C4-2B (cell line): ENCODE results near the gene MAPK8IP3.

Experiments
- H3K27ac ChIP-seq: fragments of 450-650 bp; 2 replicates; pipeline ENCODE4 v1.5.1; 2017
- ZFX ChIP-seq: fragments of 450-650 bp; IDR thresholded peaks from 2 replicates; pipeline ENCODE4 v1.6.1; 2017
- TF ChIP-seq, protein P1 (sequence below): fragments of 450-650 bp; conservative IDR thresholded peaks from 2 replicates; pipeline ENCODE4 v1.5.1; 2017; ENCODE audit warnings: mild to moderate bottlenecking

MAPK8IP3 gene, protein sequence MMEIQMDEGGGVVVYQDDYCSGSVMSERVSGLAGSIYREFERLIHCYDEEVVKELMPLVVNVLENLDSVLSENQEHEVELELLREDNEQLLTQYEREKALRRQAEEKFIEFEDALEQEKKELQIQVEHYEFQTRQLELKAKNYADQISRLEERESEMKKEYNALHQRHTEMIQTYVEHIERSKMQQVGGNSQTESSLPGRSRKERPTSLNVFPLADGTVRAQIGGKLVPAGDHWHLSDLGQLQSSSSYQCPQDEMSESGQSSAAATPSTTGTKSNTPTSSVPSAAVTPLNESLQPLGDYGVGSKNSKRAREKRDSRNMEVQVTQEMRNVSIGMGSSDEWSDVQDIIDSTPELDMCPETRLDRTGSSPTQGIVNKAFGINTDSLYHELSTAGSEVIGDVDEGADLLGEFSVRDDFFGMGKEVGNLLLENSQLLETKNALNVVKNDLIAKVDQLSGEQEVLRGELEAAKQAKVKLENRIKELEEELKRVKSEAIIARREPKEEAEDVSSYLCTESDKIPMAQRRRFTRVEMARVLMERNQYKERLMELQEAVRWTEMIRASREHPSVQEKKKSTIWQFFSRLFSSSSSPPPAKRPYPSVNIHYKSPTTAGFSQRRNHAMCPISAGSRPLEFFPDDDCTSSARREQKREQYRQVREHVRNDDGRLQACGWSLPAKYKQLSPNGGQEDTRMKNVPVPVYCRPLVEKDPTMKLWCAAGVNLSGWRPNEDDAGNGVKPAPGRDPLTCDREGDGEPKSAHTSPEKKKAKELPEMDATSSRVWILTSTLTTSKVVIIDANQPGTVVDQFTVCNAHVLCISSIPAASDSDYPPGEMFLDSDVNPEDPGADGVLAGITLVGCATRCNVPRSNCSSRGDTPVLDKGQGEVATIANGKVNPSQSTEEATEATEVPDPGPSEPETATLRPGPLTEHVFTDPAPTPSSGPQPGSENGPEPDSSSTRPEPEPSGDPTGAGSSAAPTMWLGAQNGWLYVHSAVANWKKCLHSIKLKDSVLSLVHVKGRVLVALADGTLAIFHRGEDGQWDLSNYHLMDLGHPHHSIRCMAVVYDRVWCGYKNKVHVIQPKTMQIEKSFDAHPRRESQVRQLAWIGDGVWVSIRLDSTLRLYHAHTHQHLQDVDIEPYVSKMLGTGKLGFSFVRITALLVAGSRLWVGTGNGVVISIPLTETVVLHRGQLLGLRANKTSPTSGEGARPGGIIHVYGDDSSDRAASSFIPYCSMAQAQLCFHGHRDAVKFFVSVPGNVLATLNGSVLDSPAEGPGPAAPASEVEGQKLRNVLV (N-terminal part only)

DNA sequence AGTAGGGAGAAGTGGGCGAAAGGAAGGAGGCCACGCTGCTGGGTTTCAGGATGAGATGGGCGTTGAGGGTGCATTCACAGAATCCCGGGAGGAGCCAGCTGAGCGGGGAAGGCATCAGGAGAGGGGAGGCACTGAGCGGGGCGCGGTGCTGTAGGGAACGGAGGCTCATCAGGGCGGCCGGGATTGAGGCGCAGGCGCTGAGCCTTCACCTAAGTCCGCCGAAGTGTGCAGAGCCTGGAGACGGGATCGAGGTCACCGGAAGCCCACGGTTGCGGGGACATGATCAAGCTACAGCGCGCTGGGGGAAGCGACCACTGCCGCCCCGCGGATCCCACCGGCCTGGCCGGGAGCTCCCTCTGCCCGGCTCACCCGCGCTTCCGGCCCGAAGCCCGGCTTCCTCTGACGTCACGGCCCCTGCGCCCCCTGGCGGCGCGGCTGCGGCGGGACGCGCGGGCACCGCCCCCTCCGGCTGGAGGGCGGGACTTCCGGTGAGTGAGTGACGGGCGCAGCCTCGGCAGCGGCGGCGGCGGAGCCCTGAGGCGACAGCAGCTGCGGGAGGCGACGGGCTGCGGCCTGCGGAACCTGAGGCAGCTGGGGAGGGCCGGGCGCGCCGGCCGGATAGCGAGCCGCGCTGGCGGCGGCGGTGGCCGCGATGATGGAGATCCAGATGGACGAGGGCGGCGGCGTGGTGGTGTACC, at the start of gene MAPK8IP3:
Gene MAPK8IP3, plus strand, starts transcription at position 508 of the 698 bp plus-strand sequence. Its CDS starts 145 bp downstream, at position 653.
- peak; percentile 88 for TF ChIP-seq ZFX
- TF ChIP-seq, protein P1, sequence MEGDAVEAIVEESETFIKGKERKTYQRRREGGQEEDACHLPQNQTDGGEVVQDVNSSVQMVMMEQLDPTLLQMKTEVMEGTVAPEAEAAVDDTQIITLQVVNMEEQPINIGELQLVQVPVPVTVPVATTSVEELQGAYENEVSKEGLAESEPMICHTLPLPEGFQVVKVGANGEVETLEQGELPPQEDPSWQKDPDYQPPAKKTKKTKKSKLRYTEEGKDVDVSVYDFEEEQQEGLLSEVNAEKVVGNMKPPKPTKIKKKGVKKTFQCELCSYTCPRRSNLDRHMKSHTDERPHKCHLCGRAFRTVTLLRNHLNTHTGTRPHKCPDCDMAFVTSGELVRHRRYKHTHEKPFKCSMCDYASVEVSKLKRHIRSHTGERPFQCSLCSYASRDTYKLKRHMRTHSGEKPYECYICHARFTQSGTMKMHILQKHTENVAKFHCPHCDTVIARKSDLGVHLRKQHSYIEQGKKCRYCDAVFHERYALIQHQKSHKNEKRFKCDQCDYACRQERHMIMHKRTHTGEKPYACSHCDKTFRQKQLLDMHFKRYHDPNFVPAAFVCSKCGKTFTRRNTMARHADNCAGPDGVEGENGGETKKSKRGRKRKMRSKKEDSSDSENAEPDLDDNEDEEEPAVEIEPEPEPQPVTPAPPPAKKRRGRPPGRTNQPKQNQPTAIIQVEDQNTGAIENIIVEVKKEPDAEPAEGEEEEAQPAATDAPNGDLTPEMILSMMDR: peak; percentile 98
- peak within 1 kb of the TSS; percentile 79 for H3K27ac ChIP-seq

DNA sequence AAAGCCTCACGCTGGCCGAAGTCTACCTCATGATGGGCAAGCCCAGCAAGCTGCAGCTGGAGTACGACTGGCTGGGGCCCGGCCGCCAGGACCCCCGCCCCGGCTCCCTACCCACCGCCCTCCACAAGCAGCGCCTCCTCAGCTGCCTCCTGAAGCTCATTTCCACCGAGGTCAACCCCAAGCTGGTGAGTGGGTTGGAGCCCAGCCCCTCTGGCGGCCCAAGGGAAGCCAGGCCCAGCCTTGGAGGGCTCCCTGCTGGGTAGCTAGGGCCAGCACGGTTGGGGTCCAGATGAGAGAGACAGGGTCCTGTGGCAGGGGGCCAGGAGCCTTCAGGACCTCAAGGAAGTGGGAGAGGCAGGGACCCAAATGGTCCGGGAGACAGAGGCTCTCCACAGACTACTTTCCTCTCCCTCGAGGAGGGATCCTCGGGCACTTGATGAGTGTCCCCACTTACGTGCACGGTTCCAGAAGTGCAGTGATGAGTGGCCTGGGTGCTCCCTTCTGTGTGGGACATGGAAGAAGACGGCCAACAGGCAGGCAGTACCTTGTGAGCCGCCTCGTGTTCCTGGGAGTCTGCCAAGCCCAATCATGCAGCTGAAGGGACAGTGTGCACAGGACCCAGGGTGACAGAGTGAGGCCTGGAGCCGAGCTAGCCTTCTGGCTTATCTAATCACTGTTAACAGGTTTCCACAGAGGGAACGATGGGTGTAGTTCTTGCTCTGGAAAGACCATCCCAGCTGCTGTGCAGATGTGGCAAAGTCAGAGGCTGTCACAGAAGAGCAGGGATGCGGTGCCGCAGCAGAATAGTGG, 49.0 kb upstream of the MAPK8IP3 start:
- no peak overlapping the region for H3K27ac ChIP-seq
- TF ChIP-seq ZFX: no peak
- TF ChIP-seq, protein P1: no peak

DNA sequence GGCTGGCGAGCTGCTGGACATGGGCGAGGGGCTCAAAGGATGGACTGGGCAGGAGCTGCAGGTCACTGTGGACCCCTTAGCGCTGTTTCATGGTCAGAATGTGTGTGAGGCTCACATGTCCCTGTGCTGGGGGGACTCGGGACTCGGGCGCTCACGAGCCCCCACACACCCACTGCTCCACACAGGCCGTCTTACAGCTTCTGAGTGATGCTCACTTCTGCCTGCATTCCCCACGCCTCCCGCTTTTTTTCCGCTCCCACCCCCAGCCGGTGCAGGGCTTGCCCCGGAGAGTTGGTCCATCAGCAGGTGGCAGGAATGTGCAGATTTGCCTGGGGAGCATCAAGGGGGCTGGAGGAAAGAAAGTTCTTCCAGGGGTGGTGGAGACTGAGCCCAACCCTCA, 48.2 kb upstream of the MAPK8IP3 start:
- TF ChIP-seq, protein P1: no peak
- no peak for TF ChIP-seq ZFX
- H3K27ac ChIP-seq: no peak overlapping the region

DNA sequence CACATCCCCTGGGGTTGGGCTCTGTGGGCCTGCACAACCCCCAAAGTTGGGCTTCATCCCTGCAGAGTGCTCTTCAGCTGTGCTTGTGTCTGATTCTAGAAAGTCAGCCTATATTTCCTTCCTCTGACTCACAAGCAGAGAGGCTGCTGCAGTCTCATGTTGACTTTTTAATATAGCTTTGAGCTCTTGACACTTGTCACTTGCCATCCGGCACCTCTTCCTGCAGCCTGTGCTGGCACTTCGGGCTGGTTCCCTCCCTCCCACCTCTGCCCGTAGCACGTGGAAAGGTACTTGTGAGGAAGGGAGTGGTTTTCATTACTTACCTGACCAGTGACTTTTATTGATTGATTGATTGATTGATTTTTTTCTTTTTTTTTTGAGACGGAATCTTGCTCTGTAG, 47.0 kb upstream of the MAPK8IP3 start:
- TF ChIP-seq, protein P1: no peak
- no peak for TF ChIP-seq ZFX
- H3K27ac ChIP-seq: no peak overlapping the region

DNA sequence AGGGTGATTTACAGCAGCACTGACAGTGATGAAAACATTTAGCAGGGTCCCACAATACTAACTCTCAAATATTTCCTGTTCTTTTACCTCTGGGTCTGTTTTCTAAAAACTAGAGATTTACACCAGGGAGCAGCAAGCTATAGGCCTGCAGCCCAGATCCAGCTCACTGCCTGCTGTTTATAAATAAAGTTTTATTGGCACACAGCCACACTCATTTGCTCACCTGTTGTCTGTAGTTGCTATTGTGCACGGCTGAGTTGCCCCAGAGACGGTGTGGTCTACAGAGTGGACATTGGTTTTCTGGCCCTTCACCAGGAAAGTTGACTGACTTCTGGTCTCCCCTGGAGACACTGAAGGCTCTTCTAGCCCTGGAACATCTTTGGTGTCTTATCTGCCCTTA, 44.2 kb upstream of the MAPK8IP3 start:
- TF ChIP-seq, protein P1: no peak
- TF ChIP-seq ZFX: no peak
- H3K27ac ChIP-seq: no peak overlapping the region

DNA sequence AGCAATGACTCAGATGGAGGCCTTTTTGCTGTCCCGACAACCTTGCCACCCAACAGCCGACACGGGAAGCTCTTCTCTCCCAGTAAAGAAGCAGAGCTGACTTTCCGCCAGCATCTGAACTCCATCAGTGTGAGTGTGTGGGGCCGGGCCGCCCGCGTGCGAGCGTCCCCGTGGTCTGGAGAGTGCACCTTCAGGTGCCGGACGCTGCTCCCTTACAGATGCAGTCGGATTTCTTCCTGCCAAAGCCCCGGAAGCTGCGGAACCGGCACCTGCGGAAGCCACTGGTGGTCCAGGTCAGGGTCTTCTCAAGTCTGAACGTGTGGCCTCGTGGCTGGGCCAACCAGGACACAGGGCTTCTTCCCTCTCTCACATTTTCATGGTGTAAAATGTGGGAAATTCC, 43.5 kb upstream of the MAPK8IP3 start:
- TF ChIP-seq, protein P1: no peak
- no peak for TF ChIP-seq ZFX
- no peak overlapping the region for H3K27ac ChIP-seq
